ENCODE data around the gene SOX6.

DNA sequence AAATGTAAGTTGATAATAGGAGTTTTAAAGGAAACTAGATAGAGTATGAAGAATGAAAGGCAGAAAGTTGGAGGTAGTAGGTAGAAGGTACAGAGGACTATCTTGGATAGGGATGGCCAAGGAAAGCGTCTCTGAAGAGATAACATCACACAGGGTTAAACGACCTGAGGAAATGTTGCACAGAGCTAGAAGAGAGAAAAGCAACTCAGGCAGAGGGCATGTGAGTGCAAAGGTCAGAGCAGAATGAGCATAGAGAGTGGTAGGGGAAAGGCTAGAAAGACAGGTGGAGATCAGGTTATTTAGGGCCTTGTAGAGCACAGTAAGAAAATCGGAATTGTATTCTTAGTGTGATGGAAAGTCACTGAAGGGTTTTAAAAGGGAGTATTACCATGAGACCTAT lies 232.0 kb downstream of the SOX6 start:
- TF ChIP-seq, protein P1, sequence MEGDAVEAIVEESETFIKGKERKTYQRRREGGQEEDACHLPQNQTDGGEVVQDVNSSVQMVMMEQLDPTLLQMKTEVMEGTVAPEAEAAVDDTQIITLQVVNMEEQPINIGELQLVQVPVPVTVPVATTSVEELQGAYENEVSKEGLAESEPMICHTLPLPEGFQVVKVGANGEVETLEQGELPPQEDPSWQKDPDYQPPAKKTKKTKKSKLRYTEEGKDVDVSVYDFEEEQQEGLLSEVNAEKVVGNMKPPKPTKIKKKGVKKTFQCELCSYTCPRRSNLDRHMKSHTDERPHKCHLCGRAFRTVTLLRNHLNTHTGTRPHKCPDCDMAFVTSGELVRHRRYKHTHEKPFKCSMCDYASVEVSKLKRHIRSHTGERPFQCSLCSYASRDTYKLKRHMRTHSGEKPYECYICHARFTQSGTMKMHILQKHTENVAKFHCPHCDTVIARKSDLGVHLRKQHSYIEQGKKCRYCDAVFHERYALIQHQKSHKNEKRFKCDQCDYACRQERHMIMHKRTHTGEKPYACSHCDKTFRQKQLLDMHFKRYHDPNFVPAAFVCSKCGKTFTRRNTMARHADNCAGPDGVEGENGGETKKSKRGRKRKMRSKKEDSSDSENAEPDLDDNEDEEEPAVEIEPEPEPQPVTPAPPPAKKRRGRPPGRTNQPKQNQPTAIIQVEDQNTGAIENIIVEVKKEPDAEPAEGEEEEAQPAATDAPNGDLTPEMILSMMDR (IDR thresholded peaks at IDR 0.05; ENCODE audit: low read depth, low read length) = no peak
- TF ChIP-seq EZH2phosphoT487 (IDR thresholded peaks at IDR 0.05; ENCODE audit: low read depth) = no peak
